NCI-H2081 treated with DMSO at 0.1 percent for 48 hours (cell line): Measurements from ENCODE around the gene BAHCC1.

Experiments used
- DNase-seq: peaks from one replicate; lab custom pipeline; 2025; lab: John Stamatoyannopoulos, UW

BAHCC1 gene

DNA sequence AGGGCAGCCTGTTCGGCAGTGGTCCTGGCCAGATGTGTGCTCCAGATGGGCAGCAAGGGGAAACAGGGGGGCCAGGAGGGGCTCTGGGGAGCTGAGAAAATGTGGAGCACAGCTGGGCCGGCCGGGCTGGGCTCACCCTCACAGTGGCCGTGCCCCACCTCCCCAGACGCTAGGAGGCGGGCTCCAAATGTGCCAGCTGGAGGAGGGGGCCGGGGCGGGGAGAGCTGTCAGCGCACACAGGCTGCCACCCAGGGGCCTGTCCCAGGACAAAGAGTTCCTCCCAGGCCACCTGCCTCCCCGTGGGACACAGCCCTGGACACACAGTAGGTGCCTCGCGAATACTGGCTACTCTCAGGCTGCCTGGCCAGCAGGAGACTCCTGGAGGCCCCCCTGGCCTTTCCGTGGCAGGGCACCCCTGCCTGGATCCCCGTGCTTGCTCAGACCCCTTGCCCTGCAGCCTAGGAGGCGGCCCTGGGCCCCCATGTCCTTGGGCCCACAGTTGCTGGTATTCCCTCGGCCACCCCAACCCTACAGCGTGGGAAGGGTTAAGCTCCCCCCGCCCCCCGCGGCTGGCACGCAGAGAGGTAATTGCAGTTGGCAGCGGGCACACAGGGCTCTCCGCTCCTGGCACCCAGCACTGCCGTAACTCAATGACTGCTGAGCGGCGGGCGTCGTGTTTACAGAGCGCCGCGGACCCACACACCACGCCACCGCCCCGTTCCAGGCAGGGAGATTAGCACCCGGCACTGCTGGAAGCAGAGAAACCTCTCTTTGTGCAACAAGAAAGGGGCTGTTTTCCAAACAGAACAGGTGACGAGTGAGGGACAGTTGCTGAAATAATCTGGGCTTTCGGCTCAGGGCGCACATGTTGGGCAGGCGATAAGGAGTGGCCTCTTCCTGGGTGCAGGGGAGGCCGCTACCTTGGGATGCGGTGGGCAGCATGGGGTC lies 32.2 kb downstream of the BAHCC1 start:
- DNase-seq, result peak; percentile 79

DNA sequence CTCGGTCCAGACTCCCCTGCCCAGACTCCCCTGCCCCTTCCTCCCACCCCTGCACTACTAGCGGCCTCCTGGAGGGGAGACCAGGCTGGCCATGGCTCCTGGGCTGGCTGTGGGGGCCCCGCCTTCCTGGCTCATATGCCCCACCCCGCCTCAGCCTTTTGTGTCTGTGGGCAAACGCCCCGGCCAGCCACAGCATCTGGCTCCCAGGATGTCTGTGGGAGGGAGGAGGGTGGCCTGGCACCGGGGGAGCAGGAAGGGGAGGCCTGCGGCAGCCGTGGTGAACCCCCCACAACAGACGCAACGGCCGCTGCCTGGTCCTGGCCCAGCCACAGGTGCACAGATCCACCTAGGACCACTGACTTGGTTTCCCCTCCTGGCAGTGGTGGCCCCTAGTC lies 32.9 kb downstream of the BAHCC1 start:
- no peak for DNase-seq

DNA sequence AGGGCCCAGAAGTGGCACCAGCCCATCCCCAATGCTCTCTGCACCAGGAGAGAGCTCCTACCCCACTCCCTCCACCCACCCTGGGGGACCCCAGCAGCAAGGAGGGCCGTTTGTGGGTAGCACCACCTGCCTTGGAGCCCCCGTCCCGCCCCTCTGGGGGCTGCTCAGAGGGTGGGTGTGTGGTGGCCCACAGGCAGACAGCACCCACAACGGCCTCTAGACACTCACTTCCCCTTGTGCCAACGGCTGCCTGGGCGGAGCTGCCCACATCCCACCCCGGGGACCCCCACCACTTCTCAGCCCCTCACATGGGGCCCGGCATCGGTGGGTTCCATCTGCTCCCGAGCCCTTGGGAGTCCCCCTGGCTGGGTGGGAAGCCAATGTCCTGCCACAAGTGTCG lies 33.3 kb downstream of the BAHCC1 start:
- DNase-seq, result no peak

- DNase-seq, result peak; percentile 75
These were observed 33.9 kb downstream of the BAHCC1 start for GRCh38 chr17:81428948-81429774.

GRCh38 chr17:81429821-81430551 lies 34.7 kb downstream of the BAHCC1 start:
- no peak for DNase-seq

DNA sequence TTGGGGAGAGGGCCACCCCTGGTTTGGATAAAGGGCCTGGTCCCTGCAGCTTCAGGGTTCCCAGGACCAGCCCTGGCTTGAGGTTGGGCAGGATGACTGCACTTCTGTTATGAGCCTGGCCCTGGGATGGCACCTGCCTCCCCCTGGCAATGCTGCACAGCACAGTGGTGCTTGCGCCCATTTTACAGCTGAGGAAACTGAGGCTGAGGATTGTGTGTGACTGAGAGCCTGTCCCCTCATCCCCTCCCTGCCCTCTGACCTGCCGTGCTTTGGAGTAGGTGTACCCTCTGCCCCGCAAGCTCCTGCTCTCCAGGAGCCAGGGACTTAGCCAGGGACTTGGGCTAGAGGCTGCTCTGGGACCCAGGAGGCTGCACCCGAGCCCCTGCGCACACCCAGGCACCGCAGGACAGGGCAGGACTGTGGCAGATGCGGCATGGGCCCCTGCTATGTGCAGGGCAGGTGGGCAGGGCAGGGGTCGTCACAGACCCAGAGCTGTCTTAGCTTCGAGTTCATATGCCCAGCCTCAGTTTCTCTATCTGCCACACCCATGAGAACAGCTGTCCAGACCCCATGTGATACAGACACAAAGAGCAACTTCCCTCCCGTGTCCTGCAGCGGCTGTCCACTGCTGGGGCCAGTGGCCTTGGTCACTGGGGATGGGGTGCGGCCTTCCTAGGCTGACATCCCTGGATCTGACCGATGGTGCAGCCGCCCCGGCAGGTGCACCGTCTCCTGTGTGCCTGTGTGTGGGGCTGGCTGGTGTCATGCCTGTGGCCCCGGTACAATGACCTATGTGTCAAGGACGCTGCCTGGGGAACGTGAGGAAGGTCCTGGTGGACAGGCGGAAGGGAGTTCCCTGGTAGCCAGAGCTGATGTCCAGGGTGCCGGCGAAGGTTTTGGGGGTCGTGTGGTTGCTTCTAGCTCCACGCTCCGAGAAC lies 36.6 kb downstream of the BAHCC1 start:
- no peak for DNase-seq

GRCh38 chr17:81432941-81433340 lies 37.7 kb downstream of the BAHCC1 start:
- peak; percentile 78 for DNase-seq

DNA sequence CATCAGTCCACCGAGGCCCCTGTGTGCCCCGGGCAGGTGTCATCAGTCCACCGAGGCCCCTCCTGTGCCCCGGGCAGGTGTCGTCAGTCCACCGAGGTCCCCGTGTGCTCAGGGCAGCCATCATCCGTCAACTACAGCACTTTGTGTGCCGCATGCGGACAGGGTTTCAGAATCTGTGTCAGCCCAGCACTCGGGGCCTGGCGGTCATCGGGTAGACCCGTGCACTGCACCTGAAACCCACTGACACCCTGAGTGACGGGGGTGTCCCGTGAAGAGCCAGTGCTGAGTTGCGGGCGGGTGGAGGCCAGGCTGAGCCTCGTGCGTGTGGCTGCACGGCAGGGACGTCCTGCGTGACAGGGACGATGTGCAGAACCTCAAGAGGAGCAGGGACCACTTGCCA lies 38.4 kb downstream of the BAHCC1 start:
- DNase-seq, result no peak

GRCh38 chr17:81434072-81434471 lies 38.8 kb downstream of the BAHCC1 start:
- DNase-seq, result no peak

DNA sequence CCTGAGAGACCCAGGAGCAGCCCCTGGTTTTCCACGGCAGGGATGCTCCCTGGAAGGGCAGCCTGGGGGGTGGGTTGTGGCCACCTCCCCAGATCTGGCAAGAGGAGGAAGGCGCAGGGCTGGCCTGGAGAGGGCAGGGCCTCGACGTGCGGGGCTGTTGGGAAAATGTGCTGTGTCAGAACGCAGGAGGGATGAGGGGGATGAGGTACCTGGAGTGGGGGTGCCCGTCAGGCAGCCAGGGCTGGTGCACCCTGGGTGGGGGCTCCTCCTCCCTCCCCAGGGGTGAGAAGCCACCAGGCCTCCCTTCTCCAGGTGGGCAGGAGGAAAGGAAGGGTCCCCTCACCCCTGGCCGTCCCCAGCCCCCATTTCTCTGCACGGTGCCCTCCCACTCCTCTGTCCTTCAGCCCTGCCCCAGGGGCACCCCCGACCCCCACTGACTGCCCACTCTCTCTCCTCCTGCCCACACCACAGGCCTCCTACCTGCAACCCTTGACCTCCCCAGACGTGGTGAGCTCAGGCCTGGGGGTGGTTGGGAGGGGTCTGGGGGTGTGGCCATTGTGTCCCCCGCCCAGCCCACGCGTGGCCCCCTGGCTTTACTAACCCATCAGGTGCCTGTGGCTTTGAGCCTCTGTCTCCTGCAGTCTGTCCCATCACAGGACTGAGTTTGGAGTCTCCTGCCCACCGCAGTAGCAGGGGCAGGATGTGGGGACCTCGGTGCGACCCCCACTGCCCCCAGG lies 39.6 kb downstream of the BAHCC1 start:
- no peak for DNase-seq

- DNase-seq, result no peak
These were observed 40.5 kb downstream of the BAHCC1 start for GRCh38 chr17:81435652-81436293.

GRCh38 chr17:81436294-81436849 lies 41.1 kb downstream of the BAHCC1 start:
- no peak for DNase-seq

- no peak for DNase-seq
These were observed 42.0 kb downstream of the BAHCC1 start for GRCh38 chr17:81437191-81437651.

DNA sequence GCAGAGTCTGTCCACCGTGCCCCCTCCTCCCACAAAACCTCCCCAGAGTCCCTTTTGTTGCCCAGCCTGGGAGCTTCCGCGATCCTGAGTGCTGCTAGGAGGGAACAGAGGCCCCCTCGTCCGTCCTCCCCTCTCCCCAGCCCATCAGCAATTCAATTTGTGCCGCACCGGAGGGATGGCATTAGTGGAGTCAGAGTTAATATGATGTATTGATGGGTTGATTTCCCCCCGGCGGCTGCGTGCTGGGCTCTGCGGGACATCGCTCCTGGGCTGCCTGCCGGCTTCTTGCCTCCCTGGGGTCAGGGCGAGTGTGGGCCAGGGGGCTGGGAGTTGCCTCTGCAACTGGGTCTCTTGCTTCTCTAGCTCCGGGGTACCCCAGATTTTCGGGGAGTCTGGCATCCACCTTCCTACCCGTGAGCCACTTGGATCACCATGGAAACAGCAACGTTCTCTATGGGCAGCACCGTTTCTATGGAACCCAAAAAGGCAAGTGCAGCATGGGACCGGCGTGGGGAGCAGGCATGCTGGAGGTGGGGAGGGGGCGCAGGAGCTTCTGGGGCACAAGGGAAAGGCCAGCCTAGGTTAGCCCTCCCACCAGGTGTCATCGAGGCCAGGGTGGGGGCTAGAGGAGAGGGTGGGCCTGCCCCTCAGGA lies 42.9 kb downstream of the BAHCC1 start:
- no peak for DNase-seq

- no peak for DNase-seq
These were observed 43.4 kb downstream of the BAHCC1 start for GRCh38 chr17:81438688-81439087.

DNA sequence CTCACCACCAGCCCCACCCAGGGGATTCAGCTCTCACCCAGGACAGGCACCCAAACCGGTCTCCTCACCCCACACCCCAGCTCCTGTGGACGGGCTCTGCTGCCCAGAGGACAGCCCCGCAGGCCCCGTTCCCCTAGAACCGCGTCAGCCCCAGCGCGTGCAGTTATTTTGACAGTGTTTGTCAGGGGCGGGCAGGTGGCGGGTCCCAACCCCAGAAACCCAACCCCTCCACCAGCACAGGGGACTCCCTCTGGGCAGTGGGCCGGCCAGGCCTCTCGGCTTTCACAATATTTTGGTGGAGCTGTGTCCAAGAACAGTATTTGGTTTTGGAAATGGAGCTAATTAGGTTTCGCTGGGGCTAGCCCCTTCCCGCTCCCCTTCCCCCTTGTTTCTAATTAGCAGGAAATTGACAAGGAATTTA lies 44.8 kb downstream of the BAHCC1 start:
- no peak for DNase-seq

GRCh38 chr17:81440511-81441244 lies 45.4 kb downstream of the BAHCC1 start:
- no peak for DNase-seq

DNA sequence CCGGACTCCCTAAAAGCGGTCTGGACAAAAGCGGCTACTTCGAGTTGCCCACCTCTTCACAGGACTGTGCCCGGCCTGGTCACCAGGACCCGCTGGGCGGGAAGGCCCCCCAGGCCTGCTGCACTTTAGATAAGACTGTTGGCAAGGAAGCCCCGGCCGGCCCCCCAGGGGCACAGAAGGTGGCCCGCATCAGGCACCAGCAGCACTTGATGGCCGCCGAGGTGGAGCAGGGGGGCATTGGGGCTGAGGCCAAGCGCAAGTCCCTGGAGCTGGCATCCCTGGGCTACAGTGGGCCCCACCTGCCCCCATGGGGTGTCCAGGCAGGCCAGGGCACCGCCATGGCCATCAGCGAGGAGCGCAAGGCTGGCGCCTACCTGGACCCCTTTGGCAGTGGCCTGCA lies 47.5 kb downstream of the BAHCC1 start:
- DNase-seq, result no peak
